Right lung (tissue), 5 donors: ENCODE results near the gene MGMT. TPM values are rescaled to one million over a fixed set of nuclear protein-coding genes. Genes with fewer than 3 reads are reported as not detected.
A peak's percentile ranks its signal among the peaks of the same experiment; 100 is the strongest.

Experiments
- DNase-seq, 2 donors: peaks; one replicate each; pipeline ENCODE4 v3.0.0-alpha.2; 2013
- polyA plus RNA-seq, 5 donors: library from polyadenylated mRNA; unstranded; fragments of 120-200 nt; gene quantifications; one replicate each; pipeline versions ENCODE4 v1.2.1 to v1.2.3, GENCODE V29; 2013; ENCODE audit warnings: inconsistent platforms in 1 of 5, low replicate concordance in 1 of 5; ENCODE audit not compliant: insufficient read length in 5 of 5, insufficient read depth in 1 of 5

Gene MGMT
- polyA plus RNA-seq, 5 donors: 12.1 to 22.3 (median 15.6) TPM

GRCh38 chr10:129706081-129706480 lies 239.0 kb downstream of the MGMT start:
- no peak for DNase-seq

- DNase-seq: no peak
Measured at GRCh38 chr10:129706523-129706922, 239.5 kb downstream of the MGMT start.

GRCh38 chr10:129707406-129708388 lies 240.7 kb downstream of the MGMT start:
- peak; percentile 31 to 40 for DNase-seq

- no peak for DNase-seq
Measured at GRCh38 chr10:129709101-129709500, 242.1 kb downstream of the MGMT start.

- DNase-seq: no peak
Measured at GRCh38 chr10:129709627-129710509, 242.8 kb downstream of the MGMT start.

- no peak for DNase-seq
Measured at GRCh38 chr10:129710510-129710847, 243.4 kb downstream of the MGMT start.

- no peak for DNase-seq
Measured at GRCh38 chr10:129711291-129711690, 244.2 kb downstream of the MGMT start.

GRCh38 chr10:129712000-129712399 lies 245.0 kb downstream of the MGMT start:
- no peak for DNase-seq

- DNase-seq: no peak
Measured at GRCh38 chr10:129713659-129714265, 246.7 kb downstream of the MGMT start.

GRCh38 chr10:129715805-129716204 lies 248.8 kb downstream of the MGMT start:
- DNase-seq: no peak

- no peak for DNase-seq
Measured at GRCh38 chr10:129716211-129716681, 249.2 kb downstream of the MGMT start.

GRCh38 chr10:129716881-129717280 lies 249.8 kb downstream of the MGMT start:
- no peak for DNase-seq

- DNase-seq: no peak
Measured at GRCh38 chr10:129717816-129718547, 250.9 kb downstream of the MGMT start.

GRCh38 chr10:129718548-129719414 lies 251.7 kb downstream of the MGMT start:
- no peak for DNase-seq

GRCh38 chr10:129719415-129719739 lies 252.3 kb downstream of the MGMT start:
- no peak for DNase-seq

- no peak for DNase-seq
Measured at GRCh38 chr10:129719889-129720590, 253.0 kb downstream of the MGMT start.

- no peak for DNase-seq
Measured at GRCh38 chr10:129725011-129725410, 258.0 kb downstream of the MGMT start.

GRCh38 chr10:129725482-129725881 lies 258.4 kb downstream of the MGMT start:
- DNase-seq: no peak

- no peak for DNase-seq
Measured at GRCh38 chr10:129725890-129726631, 259.0 kb downstream of the MGMT start.
